ENCODE measurements around the gene IGHMBP2.
"Not testable (repeated sequence)": the region's sequence is repeated elsewhere in the genome, so short reads cannot be mapped to it uniquely, and the experiment has no call there.

Gene IGHMBP2

DNA sequence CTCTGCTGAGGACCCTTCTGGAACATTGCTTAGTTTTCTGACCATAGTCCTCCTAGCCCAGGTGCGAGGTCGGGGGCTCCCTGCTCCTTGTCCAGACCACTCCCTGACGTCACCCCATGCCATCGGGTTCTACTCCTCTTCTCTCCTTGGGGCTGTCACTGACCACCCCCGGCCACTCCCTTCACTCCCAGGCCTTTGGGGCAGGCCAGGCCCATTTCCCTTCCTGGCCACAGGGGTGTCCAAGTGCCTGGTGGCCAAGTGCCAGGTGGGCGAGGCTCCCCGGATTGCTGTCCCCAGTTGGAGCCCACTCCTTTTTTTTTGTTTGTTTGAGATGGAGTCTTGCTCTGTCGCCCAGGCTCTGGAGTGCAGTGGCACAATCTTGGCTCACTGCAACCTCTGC lies 57.6 kb downstream of the IGHMBP2 start:
- DNase-seq (ENCODE audit: low read depth, low spot score), result no peak

DNA sequence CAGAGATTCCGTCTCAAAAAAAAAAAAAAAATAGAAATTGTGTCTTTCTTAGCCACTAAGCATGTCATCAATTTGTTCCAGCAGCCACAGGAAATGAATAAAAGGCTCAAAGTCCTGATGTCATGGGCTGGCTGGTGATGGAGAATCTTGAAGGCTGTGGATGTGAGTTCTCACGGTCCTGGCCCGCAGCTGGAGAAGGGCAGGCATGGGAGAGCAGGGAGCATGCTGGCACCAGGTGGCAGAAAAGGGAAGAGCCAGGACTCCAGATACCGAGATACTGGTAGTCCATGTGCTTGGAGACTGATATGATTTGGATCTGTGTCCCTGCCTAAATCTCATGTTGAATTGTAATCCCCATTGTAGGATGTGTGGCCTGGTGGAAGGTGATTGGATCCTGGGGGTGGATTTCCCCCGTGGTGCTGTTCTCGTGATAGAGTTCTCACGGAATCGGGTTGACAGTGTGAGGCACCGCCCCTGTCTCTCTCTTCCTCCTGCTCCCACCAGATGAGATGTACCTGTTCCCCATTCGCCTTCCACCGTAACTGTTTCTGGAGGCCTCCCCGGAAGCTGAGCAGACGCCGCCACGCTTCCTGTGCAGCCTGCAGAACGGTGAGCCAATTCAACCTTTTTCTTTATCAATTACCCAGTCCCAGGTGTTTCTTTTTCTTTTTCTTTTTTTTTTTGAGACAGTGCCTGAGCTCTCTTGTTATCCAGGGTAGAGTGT lies 59.0 kb downstream of the IGHMBP2 start:
- no peak for DNase-seq (ENCODE audit: low read depth, low spot score)

DNA sequence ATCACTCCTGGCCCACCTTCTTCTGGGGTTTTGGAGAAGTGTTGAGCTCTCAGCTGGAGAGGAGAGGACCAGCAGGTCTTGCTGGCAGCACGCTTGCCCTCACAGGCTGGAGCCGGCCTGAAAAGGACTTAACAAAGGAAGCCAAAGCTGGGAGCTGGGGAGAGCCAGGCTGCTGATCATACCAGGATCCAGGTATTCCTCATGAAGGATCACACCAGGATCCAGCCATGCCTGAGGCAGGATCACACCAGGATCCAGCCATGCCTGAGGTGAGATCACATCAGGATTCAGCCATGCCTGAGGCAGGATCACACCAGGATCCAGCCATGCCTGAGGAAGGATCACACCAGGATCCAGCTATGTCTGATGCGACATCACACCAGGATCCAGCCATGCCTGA lies 60.1 kb downstream of the IGHMBP2 start:
- no peak for DNase-seq (ENCODE audit: low read depth, low spot score)

DNA sequence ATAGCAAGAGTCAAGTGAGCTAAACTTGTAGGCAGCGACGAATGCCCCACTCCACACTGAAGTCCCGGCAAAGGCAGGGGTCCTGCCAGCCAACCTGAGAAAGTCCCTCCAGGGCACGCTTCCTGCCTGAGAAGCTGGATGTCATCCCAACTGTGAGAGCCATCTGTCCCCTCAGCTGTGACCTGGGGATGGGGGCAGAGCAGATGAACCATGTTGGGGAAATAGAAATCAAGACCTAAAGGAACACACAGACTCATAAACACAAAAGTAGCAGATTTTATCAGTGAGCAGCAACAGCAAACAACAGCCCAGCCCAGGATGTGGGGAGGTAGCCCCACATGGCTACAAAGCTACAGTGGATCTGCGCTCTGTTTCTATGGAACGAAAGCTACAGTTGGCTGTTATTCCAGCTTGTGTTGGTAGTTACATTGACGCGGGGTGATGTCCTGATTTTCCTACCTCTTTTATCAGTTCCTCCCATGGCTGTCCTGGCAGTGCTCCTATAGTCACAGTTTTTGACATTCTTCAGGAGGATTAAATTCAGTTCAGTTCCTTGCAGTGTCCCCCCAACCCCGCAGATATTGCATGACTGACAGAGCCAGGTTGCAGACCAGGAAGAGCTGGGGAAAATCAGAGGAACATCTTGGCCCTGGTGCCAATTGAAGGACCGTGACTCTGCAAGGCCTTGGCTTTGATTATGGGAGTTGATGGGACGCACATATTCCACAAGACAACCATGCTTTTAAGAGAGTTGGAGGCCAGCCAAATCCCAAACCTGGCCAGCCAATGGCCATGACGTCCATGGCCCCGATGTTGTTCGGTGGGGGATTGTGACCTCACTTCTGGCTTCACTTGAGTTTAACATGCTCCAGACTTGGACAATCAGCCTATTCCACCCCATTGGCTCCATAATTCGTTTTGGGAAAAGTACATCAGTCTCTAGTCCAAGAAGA lies 62.5 kb downstream of the IGHMBP2 start:
- no peak for DNase-seq (ENCODE audit: low read depth, low spot score)

DNA sequence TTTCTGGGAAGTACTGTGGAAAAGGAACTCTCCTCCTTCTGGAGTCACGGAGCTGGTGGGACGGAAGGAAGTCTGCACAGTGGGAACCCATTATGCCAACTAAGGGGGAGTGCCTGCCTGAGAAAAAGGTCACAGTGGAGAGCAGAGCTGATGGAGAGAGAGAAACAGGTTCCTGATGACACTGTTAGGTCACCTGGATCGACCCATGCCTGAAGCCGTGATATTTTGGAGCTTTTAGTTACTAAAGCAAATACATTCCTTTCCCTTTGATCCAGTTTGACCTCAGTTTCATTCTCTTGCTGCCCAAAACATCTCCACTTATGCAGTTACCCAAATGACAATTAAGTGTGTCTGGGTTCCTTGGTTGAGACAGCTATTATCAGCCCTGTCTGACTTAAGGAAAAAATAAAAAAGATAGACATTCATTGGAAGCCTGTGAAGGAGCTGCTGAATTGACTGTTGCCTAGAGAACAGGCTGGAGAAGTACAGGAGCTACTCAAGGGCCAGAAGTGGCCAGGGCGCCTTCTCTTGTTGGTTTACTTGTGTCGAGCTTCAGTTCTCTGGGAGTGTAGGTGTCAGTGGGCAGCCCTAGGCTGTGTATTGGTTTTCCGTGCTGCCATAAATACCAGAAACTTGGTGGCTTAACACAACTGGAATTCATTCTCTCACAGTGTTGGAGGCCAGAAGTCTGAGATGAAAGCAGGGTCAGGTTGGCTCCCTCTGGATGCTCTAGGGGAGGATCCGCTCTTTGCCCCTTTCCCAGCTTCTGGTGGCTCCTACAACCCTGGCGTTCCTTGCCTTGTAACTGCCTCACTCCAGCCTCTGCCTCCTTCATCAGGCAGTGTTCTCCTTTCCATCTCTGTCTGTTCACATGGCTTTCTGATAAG lies 63.4 kb downstream of the IGHMBP2 start:
- DNase-seq (ENCODE audit: low read depth, low spot score), result peak; percentile 51

DNA sequence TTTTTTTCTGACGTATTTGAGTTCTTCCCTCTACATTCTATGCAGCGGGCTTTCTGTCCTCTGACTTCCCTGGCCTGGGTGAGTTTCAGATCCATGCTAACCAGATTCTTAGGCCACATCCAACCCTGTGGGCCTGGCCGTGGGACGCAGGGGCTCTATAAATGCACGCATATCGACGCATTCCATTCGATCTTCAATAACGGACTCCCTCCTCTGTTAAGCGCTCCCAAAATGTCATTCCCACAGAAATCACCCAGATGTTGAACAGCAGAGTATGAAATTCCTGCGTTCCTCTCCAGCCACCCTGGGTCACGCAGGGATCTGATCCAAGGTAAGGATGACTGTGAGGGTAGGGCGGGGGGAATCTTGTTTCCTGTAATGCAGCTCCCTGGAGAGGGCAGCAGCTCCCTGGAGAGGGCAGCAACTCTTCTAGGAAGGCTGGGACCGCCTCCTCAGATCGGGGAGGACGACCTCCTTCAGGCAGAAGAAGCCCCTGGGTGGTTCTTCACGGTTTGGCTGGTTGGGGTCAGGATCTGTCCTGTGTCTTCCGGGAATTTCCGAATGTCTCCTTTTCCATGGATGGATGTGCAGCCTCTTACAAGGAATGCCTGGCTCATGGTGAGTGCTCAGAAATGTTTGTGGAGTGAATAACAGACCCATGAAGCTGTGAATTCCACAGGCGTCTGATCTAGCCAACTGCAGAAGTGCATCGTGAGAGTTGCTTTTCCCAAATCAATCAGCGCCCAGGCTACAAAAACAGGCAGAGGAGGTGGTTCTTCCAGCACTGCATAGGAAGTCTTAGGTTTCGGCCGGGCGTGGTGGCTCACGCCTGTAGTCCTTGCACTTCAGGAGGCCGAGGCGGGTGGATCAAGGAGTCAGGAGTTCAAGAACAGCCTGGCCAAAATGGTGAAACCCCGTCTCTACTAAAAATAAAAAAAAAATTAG lies 64.9 kb downstream of the IGHMBP2 start:
- peak; percentile 53 for DNase-seq (ENCODE audit: low read depth, low spot score)

DNA sequence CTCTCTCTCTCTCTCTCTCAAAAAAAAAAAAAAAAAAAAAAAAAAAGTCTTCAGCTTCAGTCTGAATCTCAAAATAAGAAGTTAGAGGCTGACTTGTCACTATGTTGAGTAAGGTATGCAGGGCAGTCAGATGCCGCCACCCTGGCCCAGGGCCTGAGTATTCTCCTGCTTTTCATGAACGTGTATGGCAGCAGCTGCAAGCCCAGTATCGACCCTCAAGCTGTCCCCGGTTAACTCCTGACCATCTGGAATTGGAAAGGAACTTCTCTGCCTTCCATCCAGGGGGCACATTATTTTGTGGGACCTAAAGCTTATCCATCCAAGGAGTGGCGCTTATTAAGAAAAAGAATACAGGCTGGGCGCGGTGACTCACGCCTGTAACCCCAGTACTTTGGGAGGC lies 65.7 kb downstream of the IGHMBP2 start:
- DNase-seq (ENCODE audit: low read depth, low spot score), result no peak

DNA sequence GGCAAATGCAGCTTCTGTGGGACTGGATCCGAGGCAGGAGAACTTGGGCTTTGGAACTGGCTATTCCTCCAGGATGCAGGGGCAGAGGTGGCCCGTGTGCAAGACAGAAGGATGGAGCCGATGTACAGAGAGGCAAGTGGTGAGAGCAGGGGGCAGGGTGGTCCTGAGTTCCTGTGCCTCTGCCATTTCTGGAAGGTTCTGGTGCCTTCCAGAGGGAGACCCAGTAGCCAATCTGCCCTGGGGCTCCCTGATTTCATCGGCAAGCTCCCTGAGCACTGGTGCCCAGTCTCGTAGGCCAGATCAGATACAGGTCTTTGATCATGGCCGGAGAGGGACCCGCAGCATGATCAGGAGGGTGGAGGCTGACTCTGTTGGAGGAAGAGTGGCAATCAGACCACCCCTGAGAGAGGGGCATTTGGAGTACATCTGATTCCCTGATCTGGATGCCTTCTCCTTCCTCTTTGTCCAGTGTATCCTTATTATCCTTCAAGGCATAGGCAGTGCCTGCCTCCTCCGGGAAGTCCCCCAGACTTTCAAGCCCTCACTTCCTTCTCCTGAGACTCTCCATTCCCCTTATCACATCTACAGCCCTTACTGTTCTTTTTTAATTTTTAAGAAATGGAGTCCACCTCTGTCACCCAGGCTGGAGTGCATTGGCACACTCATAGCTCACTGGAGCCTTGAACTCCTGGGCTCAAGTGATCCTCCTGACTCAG lies 67.4 kb downstream of the IGHMBP2 start:
- no peak for DNase-seq (ENCODE audit: low read depth, low spot score)

DNA sequence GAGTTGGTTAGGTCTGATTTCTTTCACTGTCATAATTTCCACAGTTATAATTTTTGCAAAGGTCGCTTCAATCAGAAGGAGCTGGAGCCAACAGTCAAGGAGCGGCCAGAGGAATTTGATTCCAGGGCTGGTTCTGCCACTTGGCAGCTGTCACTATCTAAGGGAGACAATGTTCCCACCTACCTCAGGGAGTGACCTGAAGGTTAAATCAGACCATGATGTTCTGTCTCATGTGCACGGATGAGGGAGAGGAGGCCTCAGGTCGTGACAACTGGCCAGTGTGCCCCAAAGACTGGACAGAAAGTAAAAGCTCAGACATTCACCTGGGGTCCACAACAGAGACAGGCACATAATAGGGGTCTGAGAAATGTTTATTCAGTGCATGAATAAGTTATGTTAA lies 69.5 kb downstream of the IGHMBP2 start:
- DNase-seq (ENCODE audit: low read depth, low spot score), result no peak

DNA sequence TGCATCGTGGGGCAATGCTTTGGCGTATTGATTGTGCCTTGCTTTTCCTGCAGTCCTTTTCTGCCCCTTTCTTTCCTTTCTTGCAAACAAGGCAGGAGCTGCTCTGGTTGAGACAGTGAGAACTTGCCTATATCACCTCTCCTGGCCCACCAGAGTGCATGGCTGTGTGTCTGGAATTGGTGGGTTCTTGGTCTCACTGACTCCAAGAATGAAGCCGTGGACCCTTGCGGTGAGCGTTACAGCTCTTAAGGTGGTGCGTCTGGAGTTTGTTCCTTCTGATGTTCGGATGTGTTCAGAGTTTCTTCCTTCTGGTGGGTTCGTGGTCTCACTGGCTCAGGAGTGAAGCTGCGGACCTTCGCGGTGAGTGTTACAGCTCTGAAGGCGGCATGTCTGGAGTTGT lies 70.0 kb downstream of the IGHMBP2 start:
- not testable (repeated sequence) for DNase-seq (ENCODE audit: low read depth, low spot score)

DNA sequence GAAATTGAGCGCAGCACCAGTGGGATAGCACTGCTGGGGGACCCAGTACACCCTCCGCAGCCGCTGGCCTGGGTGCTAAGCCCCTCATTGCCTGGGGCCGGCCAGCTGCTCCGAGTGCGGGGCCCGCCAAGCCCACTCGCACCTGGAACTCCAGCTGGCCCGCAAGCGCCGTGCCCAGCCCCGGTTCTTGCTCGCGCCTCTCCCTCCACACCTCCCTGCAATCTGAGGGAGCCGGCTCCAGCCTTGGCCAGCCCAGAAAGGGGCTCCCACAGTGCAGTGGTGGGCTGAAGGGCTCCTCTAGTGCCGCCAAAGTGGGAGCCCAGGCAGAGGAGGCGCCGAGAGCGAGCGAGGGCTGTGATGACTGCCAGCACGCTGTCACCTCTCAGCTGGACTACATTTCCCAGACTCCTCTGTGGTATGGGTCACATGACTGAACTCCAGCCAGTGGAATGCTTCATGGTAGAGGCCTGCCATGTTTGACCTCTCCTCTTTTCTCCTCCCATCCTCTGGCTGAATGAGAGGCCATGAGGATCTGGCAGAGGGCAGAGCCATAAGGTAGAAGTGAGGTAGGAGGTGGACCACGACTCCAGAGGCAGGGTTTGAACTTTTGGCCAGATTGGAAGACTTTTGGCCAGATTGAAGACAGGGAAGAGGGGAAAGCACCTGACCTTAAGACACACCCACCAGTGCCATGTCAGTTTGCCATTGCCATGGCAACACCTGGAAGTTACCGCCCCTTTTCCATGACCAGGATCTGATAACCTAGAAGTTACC lies 70.9 kb downstream of the IGHMBP2 start:
- DNase-seq (ENCODE audit: low read depth, low spot score), result peak; percentile 64

DNA sequence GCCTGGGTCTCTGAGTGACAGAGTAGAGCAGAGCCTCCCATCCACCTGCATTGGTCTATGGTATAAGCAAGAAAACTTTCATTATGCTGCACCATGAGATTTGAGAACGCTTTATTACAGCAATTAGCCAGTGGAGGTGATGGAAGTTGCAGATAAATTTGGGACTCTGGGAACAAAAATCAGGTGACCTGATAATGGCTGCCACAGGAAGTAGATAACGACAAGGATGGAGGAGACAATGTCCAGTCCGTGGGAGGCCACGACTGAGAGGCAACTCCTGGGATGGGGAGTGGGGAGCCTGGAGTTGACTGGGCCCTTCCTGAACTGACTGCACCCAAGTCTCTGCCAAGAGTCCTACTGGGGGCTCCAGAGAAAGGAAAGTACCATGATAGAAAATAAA lies 72.4 kb downstream of the IGHMBP2 start:
- DNase-seq (ENCODE audit: low read depth, low spot score), result no peak

DNA sequence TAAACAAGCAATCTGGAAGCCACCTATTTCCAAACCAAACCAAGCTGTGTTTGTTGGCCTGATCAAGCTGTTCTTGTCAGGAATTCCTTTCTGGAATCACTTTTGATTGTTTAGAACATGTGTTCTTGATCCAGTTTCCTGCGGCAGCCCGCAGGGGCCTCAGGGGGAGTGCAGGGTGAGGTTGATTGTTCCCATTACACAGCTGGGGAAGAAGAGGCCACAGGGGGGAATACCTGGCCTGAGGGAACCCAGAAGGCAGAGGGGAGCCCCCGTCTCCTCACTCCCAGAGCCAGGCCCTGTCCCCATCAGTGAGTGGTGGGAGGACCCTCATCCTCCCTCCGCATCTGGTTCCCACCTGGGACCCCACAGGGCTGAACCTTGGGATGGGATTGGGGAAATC lies 72.9 kb downstream of the IGHMBP2 start:
- DNase-seq (ENCODE audit: low read depth, low spot score), result no peak

DNA sequence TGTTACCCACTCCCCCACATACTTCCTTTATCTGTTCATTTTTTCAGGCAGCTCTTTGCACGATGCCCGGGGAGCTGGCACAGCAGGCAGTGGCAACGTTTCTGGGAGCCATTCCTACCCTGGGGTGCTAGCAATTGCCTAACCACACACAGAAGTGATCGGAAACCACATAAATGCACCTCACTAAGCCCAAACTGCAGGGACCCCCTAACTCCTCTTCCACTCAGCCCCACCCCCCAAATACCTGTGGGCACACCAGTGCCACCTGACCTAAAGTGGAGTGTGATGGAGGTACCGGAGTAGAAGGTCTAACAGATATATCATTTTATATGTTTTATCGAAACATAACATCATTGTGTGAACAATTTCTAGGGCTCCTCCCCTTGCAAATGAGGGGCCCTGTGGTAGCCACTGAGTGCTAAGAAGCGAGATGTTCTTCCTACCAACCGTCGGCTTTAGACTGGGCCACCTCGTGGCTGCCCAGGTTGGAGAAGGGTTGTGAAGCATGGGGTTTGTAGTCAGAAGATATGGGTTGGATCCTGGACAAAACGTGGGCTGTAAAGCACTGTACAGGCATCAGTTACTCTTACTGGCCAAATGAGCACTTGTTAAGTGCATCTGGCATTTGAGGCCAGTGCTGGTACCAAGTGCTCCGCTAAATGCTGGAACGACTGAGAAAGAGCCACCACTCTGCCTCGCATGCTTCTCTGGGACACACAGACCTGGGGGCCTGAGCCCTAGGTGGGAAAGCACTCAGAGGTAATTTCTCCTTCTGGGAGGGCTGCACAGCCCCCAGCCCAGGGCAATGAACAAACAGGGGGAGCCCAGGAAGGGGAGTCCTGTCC lies 74.3 kb downstream of the IGHMBP2 start:
- no peak for DNase-seq (ENCODE audit: low read depth, low spot score)

DNA sequence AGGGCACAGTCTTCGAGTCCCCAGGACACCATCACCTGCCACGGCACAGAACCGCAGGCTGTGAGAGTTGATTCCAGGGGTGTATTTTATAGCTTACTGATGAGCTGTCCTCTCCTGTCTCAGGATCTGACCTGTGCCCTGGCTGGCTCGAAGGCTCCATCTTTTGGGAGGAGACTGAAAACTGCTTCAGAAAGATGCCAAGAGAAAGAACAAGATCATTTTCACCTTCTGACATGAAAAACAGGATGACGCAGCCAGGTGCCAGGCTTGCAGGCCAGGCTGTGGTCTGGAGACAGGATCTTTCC lies 74.9 kb downstream of the IGHMBP2 start:
- DNase-seq (ENCODE audit: low read depth, low spot score), result no peak

DNA sequence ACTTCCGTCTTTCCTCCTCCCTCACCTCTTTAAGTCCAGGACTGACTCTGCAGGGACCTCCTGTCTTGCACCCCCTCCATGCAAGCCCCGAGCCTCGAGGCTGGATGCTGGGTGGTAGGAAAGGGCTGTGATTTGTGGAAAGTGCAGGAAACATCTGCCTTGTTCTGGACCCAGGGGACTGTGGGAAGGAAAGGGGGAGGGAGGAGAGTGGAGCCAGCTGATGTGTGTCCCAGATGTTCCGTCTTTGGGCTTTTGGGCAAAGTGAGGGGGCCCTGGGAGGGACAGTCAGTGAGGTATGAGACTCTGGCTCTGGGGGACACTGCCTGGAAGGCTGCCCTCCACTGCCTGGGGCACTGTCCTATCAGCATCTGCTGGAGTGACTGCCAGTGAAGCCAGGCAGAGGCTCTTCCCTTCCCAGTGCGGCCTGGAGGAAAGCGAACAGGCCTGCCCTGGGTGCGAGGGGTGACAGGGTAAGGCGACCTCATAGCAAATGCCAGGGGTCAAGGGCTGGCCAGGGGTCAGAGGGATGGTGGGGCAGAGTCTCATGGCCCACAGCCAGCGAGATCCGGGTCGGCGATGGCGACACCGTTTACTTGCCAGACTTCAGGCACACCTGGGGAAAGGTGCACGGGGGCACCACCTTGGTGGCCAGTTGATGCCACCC lies 75.4 kb downstream of the IGHMBP2 start:
- no peak for DNase-seq (ENCODE audit: low read depth, low spot score)

DNA sequence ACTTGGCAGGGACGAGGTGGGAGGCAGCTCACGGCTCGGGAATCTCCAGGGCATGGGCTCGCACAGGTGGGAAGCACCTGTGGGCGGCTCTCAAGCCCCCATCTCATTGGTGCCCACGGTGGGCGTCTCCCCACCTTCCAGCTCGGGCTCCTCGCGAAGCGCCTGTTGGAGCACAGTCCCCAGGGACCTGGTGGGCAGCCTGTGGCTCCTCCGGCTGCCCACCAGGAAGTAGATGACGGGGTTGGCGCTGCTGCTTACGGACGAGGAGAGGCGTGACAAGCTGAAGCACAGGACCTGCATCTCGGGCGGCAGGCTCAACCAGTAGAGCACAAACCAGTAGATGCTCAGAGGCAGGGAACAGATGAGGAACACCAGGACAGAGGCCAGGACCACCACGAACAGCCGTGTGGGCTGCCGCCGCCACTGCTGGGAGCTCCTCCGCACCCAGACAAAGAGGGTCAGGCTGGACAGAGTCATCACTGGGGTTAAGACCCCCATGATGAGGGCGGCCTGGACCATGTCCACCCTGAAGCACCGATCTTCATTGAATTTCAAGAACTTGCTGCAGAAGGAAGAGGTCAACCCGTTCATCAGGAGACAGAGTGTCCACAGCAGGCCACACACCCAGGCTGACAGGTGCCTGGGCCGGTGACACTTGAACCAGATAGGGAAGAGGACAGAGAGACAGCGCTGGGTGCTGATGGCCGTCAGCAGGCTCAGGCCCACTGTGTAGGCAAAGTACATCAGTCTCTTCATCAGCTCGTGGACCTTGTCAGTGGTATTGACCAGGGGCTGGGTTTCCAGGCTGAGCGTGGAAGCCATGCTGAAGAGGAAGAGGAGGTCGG lies 76.5 kb downstream of the IGHMBP2 start:
- no peak for DNase-seq (ENCODE audit: low read depth, low spot score)
